SK-N-SH treated with all-trans-retinoic acid at 6 μM for 48 hours (cell line): Measurements from ENCODE around the gene CEP128.

Source experiments
- ATAC-seq: fragments of 200-7000 bp; cut with Tn5 transposase; 3 replicates; pipeline ENCODE4 v1.9.1; 2020; ENCODE audit warnings: mild to moderate bottlenecking, moderate library complexity
- BACH2 ChIP-seq: fragments of 250-450 bp; sonication (Bioruptor Pico); IDR thresholded peaks from 2 replicates; pipeline ENCODE4 v1.9.0; 2021; ENCODE audit warnings: mild to moderate bottlenecking, borderline replicate concordance
- ESRRG ChIP-seq: fragments of 250-450 bp; sonication (Bioruptor Pico); IDR thresholded peaks from 2 replicates; pipeline ENCODE4 v1.6.1; 2021; ENCODE audit warnings: mild to moderate bottlenecking
- GLIS3 ChIP-seq: fragments of 250-450 bp; sonication (Bioruptor Pico); IDR thresholded peaks from 2 replicates; pipeline ENCODE4 v1.5.0; 2020; ENCODE audit warnings: mild to moderate bottlenecking, moderate library complexity
- ISL1 ChIP-seq: fragments of 250-450 bp; sonication (Bioruptor Pico); IDR thresholded peaks from 2 replicates; pipeline ENCODE4 v2.1.2; 2022; ENCODE audit warnings: mild to moderate bottlenecking, moderate library complexity
- OSR1 ChIP-seq: fragments of 250-450 bp; sonication (Bioruptor Pico); IDR thresholded peaks from 2 replicates; pipeline ENCODE4 v1.8.0; 2022; ENCODE audit warnings: moderate library complexity, mild to moderate bottlenecking, inconsistent platforms
- RARB ChIP-seq: fragments of 250-450 bp; sonication (Bioruptor Pico); IDR thresholded peaks from 2 replicates; pipeline ENCODE4 v1.8.0; 2021; ENCODE audit warnings: mild to moderate bottlenecking, moderate library complexity
- SNAI2 ChIP-seq: fragments of 250-450 bp; sonication (Bioruptor Pico); IDR thresholded peaks from 2 replicates; pipeline ENCODE4 v1.5.0; 2020; ENCODE audit warnings: mild to moderate bottlenecking, moderate library complexity
- TOX ChIP-seq: fragments of 250-450 bp; sonication (Bioruptor Pico); IDR thresholded peaks from 2 replicates; pipeline ENCODE4 v1.8.0; 2021; ENCODE audit warnings: mild to moderate bottlenecking, moderate library complexity, borderline replicate concordance
- ZFP3 ChIP-seq: fragments of 250-450 bp; sonication (Bioruptor Pico); IDR thresholded peaks from 2 replicates; pipeline ENCODE4 v1.5.0; 2020; ENCODE audit warnings: mild to moderate bottlenecking, moderate library complexity
- ZFP30 ChIP-seq: fragments of 450-650 bp; formaldehyde crosslinking; IDR thresholded peaks from 2 replicates; pipeline ENCODE4 v1.5.0; 2022; ENCODE audit warnings: mild to moderate bottlenecking, moderate library complexity
- ZNF565 ChIP-seq: fragments of 450-650 bp; formaldehyde crosslinking; conservative IDR thresholded peaks from 2 replicates; pipeline ENCODE4 v1.5.0; 2020; ENCODE audit warnings: low read depth, mild to moderate bottlenecking, moderate library complexity
- ZNF70 ChIP-seq: fragments of 450-650 bp; formaldehyde crosslinking; IDR thresholded peaks from 2 replicates; pipeline ENCODE4 v1.5.0; 2020; ENCODE audit warnings: mild to moderate bottlenecking, moderate library complexity
- ZNF8 ChIP-seq: fragments of 450-650 bp; formaldehyde crosslinking; IDR thresholded peaks from 2 replicates; pipeline ENCODE4 v1.5.0; 2020; ENCODE audit warnings: mild to moderate bottlenecking, moderate library complexity
- TF ChIP-seq, protein P1 (sequence below): fragments of 250-450 bp; sonication (Bioruptor Pico); IDR thresholded peaks from 2 replicates; pipeline ENCODE4 v1.5.1; 2021; ENCODE audit warnings: mild to moderate bottlenecking, moderate library complexity
- TF ChIP-seq, protein P2 (sequence below): fragments of 250-450 bp; sonication (Bioruptor Pico); IDR thresholded peaks from 2 replicates; pipeline ENCODE4 v1.8.0; 2020; ENCODE audit warnings: mild to moderate bottlenecking, moderate library complexity, borderline replicate concordance
- TF ChIP-seq, protein P3 (sequence below): fragments of 250-450 bp; sonication (Bioruptor Pico); IDR thresholded peaks from 2 replicates; pipeline ENCODE4 v1.5.0; 2020; ENCODE audit warnings: mild to moderate bottlenecking, moderate library complexity
- TF ChIP-seq, protein P4 (sequence below): fragments of 250-450 bp; sonication (Bioruptor Pico); IDR thresholded peaks from 2 replicates; pipeline ENCODE4 v1.8.0; 2021; ENCODE audit warnings: low read depth, mild to moderate bottlenecking, moderate library complexity, borderline replicate concordance

CEP128 gene

DNA sequence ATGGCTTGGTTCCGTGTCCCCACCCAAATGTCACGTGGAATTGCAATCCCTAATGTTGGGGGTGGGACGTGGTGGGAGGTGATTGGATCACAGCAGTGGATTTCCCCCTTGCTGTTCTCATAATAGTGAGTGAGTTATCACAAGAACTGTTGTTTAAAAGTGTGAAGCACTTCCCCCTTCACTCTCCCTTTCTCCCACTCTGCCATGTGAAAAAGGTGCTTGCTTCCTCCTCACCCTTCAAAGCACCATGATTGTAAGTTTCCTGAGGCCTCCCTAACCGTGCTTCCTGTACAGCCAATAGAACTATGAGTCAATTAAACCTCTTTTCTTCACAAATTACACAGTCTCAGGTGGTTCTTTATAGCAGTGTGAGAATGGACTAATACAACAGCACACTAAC is 5.3 kb upstream of the CEP128 start:
- TF ChIP-seq, protein P1, sequence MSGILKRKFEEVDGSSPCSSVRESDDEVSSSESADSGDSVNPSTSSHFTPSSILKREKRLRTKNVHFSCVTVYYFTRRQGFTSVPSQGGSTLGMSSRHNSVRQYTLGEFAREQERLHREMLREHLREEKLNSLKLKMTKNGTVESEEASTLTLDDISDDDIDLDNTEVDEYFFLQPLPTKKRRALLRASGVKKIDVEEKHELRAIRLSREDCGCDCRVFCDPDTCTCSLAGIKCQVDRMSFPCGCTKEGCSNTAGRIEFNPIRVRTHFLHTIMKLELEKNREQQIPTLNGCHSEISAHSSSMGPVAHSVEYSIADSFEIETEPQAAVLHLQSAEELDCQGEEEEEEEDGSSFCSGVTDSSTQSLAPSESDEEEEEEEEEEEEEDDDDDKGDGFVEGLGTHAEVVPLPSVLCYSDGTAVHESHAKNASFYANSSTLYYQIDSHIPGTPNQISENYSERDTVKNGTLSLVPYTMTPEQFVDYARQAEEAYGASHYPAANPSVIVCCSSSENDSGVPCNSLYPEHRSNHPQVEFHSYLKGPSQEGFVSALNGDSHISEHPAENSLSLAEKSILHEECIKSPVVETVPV (CRISPR knock-in tag), result no peak
- TF ChIP-seq ZNF8, result no peak
- TF ChIP-seq ISL1 (CRISPR knock-in tag), result no peak
- TF ChIP-seq, protein P2, sequence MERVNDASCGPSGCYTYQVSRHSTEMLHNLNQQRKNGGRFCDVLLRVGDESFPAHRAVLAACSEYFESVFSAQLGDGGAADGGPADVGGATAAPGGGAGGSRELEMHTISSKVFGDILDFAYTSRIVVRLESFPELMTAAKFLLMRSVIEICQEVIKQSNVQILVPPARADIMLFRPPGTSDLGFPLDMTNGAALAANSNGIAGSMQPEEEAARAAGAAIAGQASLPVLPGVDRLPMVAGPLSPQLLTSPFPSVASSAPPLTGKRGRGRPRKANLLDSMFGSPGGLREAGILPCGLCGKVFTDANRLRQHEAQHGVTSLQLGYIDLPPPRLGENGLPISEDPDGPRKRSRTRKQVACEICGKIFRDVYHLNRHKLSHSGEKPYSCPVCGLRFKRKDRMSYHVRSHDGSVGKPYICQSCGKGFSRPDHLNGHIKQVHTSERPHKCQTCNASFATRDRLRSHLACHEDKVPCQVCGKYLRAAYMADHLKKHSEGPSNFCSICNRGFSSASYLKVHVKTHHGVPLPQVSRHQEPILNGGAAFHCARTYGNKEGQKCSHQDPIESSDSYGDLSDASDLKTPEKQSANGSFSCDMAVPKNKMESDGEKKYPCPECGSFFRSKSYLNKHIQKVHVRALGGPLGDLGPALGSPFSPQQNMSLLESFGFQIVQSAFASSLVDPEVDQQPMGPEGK, result no peak
- TF ChIP-seq TOX, result no peak
- no peak for TF ChIP-seq ESRRG
- no peak for TF ChIP-seq ZNF70 (CRISPR knock-in tag)
- TF ChIP-seq SNAI2 (CRISPR knock-in tag), result no peak
- TF ChIP-seq, protein P3, sequence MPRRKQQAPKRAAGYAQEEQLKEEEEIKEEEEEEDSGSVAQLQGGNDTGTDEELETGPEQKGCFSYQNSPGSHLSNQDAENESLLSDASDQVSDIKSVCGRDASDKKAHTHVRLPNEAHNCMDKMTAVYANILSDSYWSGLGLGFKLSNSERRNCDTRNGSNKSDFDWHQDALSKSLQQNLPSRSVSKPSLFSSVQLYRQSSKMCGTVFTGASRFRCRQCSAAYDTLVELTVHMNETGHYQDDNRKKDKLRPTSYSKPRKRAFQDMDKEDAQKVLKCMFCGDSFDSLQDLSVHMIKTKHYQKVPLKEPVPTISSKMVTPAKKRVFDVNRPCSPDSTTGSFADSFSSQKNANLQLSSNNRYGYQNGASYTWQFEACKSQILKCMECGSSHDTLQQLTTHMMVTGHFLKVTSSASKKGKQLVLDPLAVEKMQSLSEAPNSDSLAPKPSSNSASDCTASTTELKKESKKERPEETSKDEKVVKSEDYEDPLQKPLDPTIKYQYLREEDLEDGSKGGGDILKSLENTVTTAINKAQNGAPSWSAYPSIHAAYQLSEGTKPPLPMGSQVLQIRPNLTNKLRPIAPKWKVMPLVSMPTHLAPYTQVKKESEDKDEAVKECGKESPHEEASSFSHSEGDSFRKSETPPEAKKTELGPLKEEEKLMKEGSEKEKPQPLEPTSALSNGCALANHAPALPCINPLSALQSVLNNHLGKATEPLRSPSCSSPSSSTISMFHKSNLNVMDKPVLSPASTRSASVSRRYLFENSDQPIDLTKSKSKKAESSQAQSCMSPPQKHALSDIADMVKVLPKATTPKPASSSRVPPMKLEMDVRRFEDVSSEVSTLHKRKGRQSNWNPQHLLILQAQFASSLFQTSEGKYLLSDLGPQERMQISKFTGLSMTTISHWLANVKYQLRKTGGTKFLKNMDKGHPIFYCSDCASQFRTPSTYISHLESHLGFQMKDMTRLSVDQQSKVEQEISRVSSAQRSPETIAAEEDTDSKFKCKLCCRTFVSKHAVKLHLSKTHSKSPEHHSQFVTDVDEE, result no peak
- ATAC-seq, result no peak

DNA sequence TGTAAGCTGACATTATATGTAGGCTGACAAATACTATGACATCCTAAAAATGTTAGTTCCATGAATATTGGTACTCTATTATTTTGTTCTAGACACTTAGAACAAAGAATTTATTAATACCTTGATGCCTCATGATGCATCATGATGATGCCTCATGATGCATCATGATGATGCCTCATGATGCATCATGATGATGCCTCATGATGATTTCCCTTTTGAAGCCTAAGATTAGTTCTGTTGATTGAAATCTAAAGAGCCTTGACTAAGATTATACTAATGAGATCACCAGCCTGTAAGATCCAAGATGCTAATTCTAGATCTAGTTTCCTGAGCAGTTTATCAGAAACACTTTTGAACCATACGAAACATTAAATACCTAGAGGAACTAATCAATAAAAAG is 4.6 kb upstream of the CEP128 start:
- TF ChIP-seq SNAI2 (CRISPR knock-in tag) (no peak), ZFP30 (CRISPR knock-in tag) (no peak), ZNF565 (no peak), ISL1 (CRISPR knock-in tag) (no peak), ZNF70 (CRISPR knock-in tag) (no peak), GLIS3 (CRISPR knock-in tag) (no peak), OSR1 (no peak), TOX (no peak), ZFP3 (CRISPR knock-in tag) (no peak), RARB (CRISPR knock-in tag) (no peak), BACH2 (no peak), ESRRG (no peak)
- TF ChIP-seq, protein P4, sequence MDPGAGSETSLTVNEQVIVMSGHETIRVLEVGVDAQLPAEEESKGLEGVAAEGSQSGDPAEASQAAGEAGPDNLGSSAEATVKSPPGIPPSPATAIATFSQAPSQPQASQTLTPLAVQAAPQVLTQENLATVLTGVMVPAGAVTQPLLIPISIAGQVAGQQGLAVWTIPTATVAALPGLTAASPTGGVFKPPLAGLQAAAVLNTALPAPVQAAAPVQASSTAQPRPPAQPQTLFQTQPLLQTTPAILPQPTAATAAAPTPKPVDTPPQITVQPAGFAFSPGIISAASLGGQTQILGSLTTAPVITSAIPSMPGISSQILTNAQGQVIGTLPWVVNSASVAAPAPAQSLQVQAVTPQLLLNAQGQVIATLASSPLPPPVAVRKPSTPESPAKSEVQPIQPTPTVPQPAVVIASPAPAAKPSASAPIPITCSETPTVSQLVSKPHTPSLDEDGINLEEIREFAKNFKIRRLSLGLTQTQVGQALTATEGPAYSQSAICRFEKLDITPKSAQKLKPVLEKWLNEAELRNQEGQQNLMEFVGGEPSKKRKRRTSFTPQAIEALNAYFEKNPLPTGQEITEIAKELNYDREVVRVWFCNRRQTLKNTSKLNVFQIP (CRISPR knock-in tag), result no peak
- TF ChIP-seq, protein P3, result no peak
- no peak for ATAC-seq

DNA sequence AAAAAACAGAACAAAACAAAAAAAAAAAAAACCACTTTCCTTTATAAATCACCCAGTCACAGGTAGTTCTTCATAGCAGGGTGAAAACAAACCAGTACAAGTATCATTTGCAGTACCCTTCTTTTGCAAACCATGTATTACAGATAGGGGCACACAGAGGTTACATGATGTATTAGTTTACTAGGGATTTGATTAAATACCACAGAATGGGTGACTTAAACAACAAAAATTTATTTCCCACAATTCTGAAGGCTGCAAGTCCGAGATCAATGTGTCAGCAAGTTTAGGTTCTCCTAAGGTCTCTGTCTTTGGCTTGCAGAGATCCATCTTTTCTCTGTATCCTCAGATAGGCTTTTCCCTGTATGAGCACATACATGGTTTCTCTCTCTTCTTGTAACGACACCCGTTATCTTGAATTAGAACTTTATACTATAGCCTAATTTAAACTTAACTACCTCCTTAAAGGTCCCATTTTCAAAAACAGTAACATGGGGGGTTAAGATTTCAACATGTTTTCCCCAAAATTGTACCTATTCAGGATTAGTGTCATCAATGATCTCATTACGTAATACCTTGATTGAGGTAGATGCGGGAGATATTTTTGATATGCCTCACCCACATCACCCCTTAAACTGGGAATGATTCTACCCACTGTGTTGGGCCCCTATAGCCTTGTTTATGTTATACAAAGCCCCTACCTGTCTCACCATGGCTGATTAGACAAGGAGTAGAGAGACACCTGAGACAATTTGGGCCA is 3.5 kb upstream of the CEP128 start:
- no peak for TF ChIP-seq SNAI2 (CRISPR knock-in tag)
- TF ChIP-seq, protein P3, result no peak
- TF ChIP-seq, protein P2, result no peak

More for the DNA sequence above, 3.5 kb upstream of the CEP128 start:
- no peak for ATAC-seq
